ENCODE data around the gene RAD51B.

Gene RAD51B

GRCh38 chr14:68775614-68776126, 956.1 kb downstream of the RAD51B start:
- no peak for DNase-seq

DNA sequence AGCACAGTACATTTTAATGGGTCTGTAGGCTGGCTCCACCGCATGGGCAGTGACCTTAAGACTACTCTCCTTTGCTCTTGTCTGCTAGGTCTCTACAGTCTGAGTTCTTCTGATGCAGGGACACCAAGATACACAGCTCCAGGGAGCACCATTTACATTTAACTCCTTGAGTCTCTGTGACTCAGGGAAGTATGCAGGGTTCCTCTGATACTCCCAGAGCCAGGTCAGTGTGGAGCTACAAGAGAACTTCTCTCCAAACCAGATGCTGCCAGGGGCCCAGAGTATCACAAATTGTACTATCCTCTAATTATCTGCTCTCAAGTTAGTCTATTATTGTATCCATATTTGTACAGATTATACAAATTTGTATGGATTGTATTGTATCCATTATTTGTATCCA, 958.1 kb downstream of the RAD51B start:
- no peak for DNase-seq
